Measurements from ENCODE around the gene CACNA1B. TPM values are rescaled to one million over a fixed set of nuclear protein-coding genes. Genes with fewer than 3 reads are reported as not detected.

Gene CACNA1B
- total RNA-seq, 1 experiment from 2014 or later = 7.8 TPM

GRCh38 chr9:137975527-137975913, 97.9 kb downstream of the CACNA1B start:
- no peaks in the 10 kb centered on the region for H3K27me3 ChIP-seq (ENCODE audit: insufficient read depth, low read length)
- no peak overlapping the region for H3K18ac ChIP-seq (ENCODE audit: insufficient read length, low read depth, low read length)
- no peak overlapping the region for H4K91ac ChIP-seq (ENCODE audit: insufficient read length, low read depth, low read length)
- no peak overlapping the region for H2BK12ac ChIP-seq (ENCODE audit: insufficient read length, low read depth, low read length)
- TF ChIP-seq CTCF (conservative IDR thresholded peaks at IDR 0.05) = no peak
- no peak overlapping the region for H3T11ph ChIP-seq (ENCODE audit: low read length)
- no peaks in the 10 kb centered on the region for H3K79me1 ChIP-seq (ENCODE audit: insufficient read depth, low read depth, low read length, poor library complexity, severe bottlenecking)
- no peaks in the 10 kb centered on the region for H3K23me2 ChIP-seq (ENCODE audit: insufficient read length, low read depth, low read length, poor library complexity, severe bottlenecking)
- no peak overlapping the region for H2BK5ac ChIP-seq (ENCODE audit: insufficient read length, low read length)
- no peak overlapping the region for H2BK15ac ChIP-seq (ENCODE audit: low read depth, low read length)
- no peak overlapping the region for H2BK120ac ChIP-seq (ENCODE audit: low read depth, low read length, poor library complexity, severe bottlenecking)
- no peak overlapping the region for H3K4me2 ChIP-seq (ENCODE audit: insufficient read depth, insufficient read length, low read length)
- Mint-ChIP-seq H3K27me3 (ENCODE audit: low read depth) (no peaks in the 10 kb centered on the region; the same call in 1 of the 2 replicates), H3K27ac (no peak overlapping the region), H3K36me3 (ENCODE audit: insufficient read depth in 1 of 3, low read depth in 3 of 3) (peaks cover 18 to 33% (median 23%) of the 10 kb centered on the region in 3 experiments; a peak in 6 of 7 replicates), H3K4me3 (no peak overlapping the region), H3K9me3 (no peaks in the 10 kb centered on the region; a peak in 1 of 5 replicates), H3K4me1 (no peaks in the 10 kb centered on the region)
- no peak overlapping the region for H2AFZ ChIP-seq (ENCODE audit: low read length)
- H4K20me1 ChIP-seq (ENCODE audit: control insufficient read depth, insufficient read depth, insufficient read length) = no peaks in the 10 kb centered on the region
- WGBS (ENCODE audit: extremely low coverage, insufficient read length, low lambda C conversion rate) = no CpG with 5 or more reads among the region's 6 CpGs
- H2BK20ac ChIP-seq (ENCODE audit: low read depth, low read length, poor library complexity, severe bottlenecking) = no peak overlapping the region
- H3K9me3 ChIP-seq (ENCODE audit: control insufficient read depth, low read depth, low read length) = no peaks in the 10 kb centered on the region
- no peaks in the 10 kb centered on the region for H3K4me1 ChIP-seq (ENCODE audit: insufficient read depth, low read length)
- no peak overlapping the region for H4K5ac ChIP-seq (ENCODE audit: insufficient read length, low read depth, low read length)
- no peak overlapping the region for H3K23ac ChIP-seq (ENCODE audit: insufficient read length, low read depth, low read length)
- no peak overlapping the region for H3K27ac ChIP-seq (ENCODE audit: insufficient read length, low read depth, low read length)
- H4K8ac ChIP-seq (replicated peaks; ENCODE audit: insufficient read length, low read depth, low read length) = no peak overlapping the region
- H3K14ac ChIP-seq (ENCODE audit: insufficient read depth, low read length) = no peak overlapping the region
- no peaks in the 10 kb centered on the region for H3K79me2 ChIP-seq (ENCODE audit: insufficient read depth, low read length)
- no peak overlapping the region for H3K9ac ChIP-seq (ENCODE audit: extremely low read depth, insufficient read length, low read length)
- no peak overlapping the region for H3K56ac ChIP-seq (ENCODE audit: insufficient read length, low read depth, low read length)
- no peak overlapping the region for H3K4ac ChIP-seq (ENCODE audit: low read depth, low read length)
- DNase-seq = no peak
- no peak overlapping the region for H2AK5ac ChIP-seq (ENCODE audit: insufficient read length, low read length)
